HG03139 (cell line): ENCODE measurements around the gene SH3RF1.

Experiments
- ATAC-seq: cut with Tn5 transposase; IDR thresholded peaks from one replicate; pipeline ENCODE4 v1.9.1; 2021; ENCODE audit not compliant: unreplicated experiment

SH3RF1 gene

GRCh38 chr4:169139021-169139420, 131.7 kb downstream of the SH3RF1 start:
- ATAC-seq = no peak

GRCh38 chr4:169137558-169137920, 133.2 kb downstream of the SH3RF1 start:
- ATAC-seq = no peak

GRCh38 chr4:169136796-169137557, 133.8 kb downstream of the SH3RF1 start:
- no peak for ATAC-seq

- ATAC-seq = no peak
These were observed 134.4 kb downstream of the SH3RF1 start for GRCh38 chr4:169136330-169136729.

- no peak for ATAC-seq
These were observed 135.0 kb downstream of the SH3RF1 start for GRCh38 chr4:169135776-169136175.

GRCh38 chr4:169133932-169134331, 136.8 kb downstream of the SH3RF1 start:
- ATAC-seq = no peak

GRCh38 chr4:169132561-169133305, 138.0 kb downstream of the SH3RF1 start:
- ATAC-seq = no peak

- ATAC-seq = no peak
These were observed 139.1 kb downstream of the SH3RF1 start for GRCh38 chr4:169131556-169132208.

GRCh38 chr4:169128902-169129301, 141.9 kb downstream of the SH3RF1 start:
- ATAC-seq = no peak

GRCh38 chr4:169127314-169127713, 143.4 kb downstream of the SH3RF1 start:
- no peak for ATAC-seq

- no peak for ATAC-seq
These were observed 146.1 kb downstream of the SH3RF1 start for GRCh38 chr4:169124661-169125060.

- ATAC-seq = no peak
These were observed 148.3 kb downstream of the SH3RF1 start for GRCh38 chr4:169122422-169122821.

GRCh38 chr4:169121861-169122382, 148.8 kb downstream of the SH3RF1 start:
- no peak for ATAC-seq

GRCh38 chr4:169120624-169121023, 150.1 kb downstream of the SH3RF1 start:
- ATAC-seq = no peak

GRCh38 chr4:169119536-169119935, 151.2 kb downstream of the SH3RF1 start:
- no peak for ATAC-seq

- ATAC-seq = no peak
These were observed 153.1 kb downstream of the SH3RF1 start for GRCh38 chr4:169117591-169118081.

GRCh38 chr4:169116270-169116901, 154.4 kb downstream of the SH3RF1 start:
- no peak for ATAC-seq

GRCh38 chr4:169115897-169116254, 154.9 kb downstream of the SH3RF1 start:
- ATAC-seq = no peak

GRCh38 chr4:169115144-169115896, 155.4 kb downstream of the SH3RF1 start:
- no peak for ATAC-seq

GRCh38 chr4:169114341-169114974, 156.3 kb downstream of the SH3RF1 start:
- no peak for ATAC-seq
